ENCODE results near the gene PRKG1.

PRKG1 gene

DNA sequence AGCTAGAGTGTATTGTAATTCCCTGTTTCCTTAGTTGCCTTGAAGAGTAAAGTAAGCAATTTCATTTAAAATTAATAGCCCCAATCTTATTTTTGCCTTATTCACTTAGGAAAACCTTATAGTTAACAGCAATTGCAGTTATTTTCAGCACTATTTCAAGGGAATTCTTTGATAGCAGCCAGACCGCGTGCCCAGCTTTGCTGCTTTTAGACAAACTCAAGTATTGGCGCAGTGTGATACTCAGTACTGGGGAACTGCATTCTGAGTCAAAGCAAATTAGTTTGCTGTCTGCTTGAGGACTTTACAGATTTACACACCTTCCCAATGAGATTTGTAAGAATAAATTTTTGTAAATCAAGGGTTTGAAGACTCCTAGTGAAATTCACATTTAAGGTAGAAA lies 21.2 kb downstream of the PRKG1 start:
- no peak overlapping the region for H3K4me3 ChIP-seq (ENCODE audit: low read depth, low read length)
- TF ChIP-seq, protein P1, sequence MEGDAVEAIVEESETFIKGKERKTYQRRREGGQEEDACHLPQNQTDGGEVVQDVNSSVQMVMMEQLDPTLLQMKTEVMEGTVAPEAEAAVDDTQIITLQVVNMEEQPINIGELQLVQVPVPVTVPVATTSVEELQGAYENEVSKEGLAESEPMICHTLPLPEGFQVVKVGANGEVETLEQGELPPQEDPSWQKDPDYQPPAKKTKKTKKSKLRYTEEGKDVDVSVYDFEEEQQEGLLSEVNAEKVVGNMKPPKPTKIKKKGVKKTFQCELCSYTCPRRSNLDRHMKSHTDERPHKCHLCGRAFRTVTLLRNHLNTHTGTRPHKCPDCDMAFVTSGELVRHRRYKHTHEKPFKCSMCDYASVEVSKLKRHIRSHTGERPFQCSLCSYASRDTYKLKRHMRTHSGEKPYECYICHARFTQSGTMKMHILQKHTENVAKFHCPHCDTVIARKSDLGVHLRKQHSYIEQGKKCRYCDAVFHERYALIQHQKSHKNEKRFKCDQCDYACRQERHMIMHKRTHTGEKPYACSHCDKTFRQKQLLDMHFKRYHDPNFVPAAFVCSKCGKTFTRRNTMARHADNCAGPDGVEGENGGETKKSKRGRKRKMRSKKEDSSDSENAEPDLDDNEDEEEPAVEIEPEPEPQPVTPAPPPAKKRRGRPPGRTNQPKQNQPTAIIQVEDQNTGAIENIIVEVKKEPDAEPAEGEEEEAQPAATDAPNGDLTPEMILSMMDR (IDR thresholded peaks at IDR 0.05; ENCODE audit: low read depth, low read length), result no peak

DNA sequence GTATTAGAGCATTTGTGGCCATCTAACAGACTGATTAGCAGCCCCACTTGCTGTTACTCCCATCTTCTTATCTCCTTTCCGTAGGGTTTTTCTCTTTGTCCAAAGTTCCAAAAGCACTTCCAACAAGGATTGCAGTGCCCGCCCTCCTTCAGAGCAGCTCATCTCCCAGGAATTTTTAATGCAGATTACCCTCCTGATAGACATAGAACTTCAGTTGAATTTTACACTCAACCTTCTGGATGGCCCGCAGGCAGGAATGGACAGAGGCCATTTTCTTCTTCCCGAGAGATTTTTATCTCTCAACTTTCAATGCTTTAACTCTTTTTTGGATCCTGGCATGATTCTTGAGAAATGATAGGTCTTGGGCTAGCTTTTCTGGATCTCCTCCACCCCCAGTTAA lies 23.3 kb downstream of the PRKG1 start:
- no peak overlapping the region for H3K4me3 ChIP-seq (ENCODE audit: low read depth, low read length)
- TF ChIP-seq, protein P1 (IDR thresholded peaks at IDR 0.05; ENCODE audit: low read depth, low read length), result no peak

DNA sequence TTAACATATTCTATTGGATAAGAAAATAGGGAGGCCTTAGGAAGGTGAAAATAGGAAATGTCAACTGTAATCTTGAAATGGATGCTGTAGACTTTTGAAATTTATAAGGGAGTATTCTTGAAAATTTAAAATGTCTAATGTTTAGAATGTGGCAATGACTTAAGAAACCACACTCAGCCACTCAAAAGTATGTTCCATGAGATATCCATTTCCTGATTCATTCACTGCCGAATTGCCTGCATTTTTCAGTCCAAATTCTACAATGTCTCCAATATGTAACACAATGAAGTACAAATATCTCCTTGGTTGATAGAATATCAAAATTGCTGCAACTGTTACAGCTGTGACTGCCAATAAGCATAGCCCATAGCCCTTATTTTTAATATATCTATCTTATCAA lies 25.9 kb downstream of the PRKG1 start:
- no peak overlapping the region for H3K4me3 ChIP-seq (ENCODE audit: low read depth, low read length)

DNA sequence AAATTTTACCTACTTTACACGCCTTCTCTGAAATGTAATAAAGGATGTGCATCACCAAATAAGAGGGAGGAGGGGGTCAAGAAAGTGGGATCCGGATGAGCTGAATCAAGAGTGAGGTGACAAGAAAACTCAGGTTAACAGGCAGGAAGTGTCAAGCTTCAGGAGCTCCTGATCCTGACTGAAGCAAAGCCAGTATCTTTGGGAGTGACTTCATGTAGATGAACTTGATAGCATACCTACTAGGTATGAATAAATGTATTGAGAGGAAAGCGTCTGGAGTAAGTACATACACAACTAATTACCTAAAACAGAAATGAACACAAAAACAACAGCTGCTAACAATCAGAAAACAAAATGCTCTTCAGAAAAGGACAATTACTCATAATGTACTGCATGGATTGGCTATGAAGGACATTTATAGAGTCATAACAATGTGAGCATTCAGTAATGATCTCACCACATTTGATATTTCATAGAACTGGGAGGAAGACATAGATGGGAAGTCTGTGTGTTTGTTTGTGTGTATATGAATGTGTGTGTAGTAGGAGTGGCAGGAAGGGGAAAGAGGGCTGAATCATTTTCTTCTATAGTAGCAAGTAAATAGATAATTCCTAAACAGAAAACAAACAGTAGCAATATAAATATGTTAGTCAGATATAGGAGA lies 29.4 kb downstream of the PRKG1 start:
- TF ChIP-seq, protein P1 (IDR thresholded peaks at IDR 0.05; ENCODE audit: low read depth, low read length), result no peak
- H3K4me3 ChIP-seq (ENCODE audit: low read depth, low read length), result no peak overlapping the region

More for the DNA sequence above, 25.9 kb downstream of the PRKG1 start:
- TF ChIP-seq, protein P1 (IDR thresholded peaks at IDR 0.05; ENCODE audit: low read depth, low read length), result no peak

DNA sequence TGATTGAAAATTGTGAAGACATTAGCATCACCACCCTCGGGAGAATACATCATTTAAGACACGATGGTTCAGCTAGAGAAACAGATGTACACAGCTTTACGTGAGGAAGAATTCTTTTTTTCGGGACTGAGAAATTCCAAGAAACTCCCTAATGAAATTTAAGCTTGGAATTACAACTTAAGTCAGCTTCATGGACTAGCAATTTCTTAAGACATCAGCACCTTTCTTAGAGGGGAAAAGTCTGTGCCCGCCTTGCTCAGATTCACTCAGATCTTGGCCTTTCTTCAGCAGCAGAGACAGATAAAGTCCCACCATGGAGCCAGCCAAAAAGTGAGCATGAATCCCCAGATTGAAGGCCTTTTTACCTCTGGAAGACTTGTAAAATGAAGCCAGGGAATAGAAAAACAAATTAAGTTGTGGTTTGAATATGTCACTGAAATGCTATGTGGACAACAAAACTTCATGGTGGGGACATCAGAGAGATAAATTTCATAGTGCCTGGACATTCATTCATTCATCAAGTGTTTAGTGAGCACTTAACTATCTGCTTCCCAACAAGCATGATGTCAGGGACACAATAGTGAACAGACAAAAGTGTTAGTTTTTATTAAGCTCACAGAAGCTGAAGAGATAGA lies 32.1 kb downstream of the PRKG1 start:
- H3K4me3 ChIP-seq (ENCODE audit: low read depth, low read length), result no peak overlapping the region
- TF ChIP-seq, protein P1 (IDR thresholded peaks at IDR 0.05; ENCODE audit: low read depth, low read length), result no peak

- TF ChIP-seq, protein P1 (IDR thresholded peaks at IDR 0.05; ENCODE audit: low read depth, low read length), result no peak
- H3K4me3 ChIP-seq (ENCODE audit: low read depth, low read length), result no peak overlapping the region
Measured at GRCh38 chr10:51108406-51108805, 34.1 kb downstream of the PRKG1 start.

DNA sequence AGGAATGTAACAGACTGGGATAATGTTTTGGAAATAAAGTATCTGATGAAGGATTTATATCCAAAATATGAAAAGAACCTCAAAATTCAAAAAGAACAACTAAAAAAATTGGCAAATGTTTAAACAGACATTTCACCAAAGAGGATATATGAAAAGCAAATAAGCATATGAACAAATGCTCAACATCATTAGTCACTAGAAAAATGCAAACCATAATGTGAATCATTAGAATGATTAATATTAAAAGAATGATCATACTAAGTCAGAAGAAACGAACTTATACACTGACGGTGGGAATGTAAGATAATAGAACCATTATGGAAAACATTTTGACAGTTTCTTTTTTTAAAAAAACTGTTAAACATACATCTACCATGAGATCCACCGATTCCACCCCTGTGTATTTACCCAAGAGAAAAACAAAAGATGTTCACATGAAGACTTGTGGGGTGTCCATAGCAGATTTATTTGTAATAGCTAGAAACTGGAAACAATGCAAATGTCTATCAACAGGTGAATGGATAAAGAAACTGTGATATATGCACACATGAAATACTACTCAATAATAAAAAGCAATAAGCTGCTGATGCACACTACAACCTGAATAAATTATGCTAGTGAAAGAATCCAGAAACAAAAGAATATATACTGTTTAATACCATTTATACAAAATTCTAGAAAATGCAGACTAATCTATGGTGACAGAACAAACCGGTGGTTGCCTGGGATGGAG lies 35.7 kb downstream of the PRKG1 start:
- H3K4me3 ChIP-seq (ENCODE audit: low read depth, low read length), result no peak overlapping the region
- TF ChIP-seq, protein P1 (IDR thresholded peaks at IDR 0.05; ENCODE audit: low read depth, low read length), result no peak
